Duodenal mucosa (tissue), 2 donors: ENCODE results near the gene HOXD11.

ENCODE experiments used
- H3K27ac ChIP-seq: one replicate; pipeline ENCODE4 v1.7.0; 2013; ENCODE audit warnings: low read depth, low read length
- H3K27me3 ChIP-seq, 2 donors: one replicate each; pipeline ENCODE4 v1.7.0; 2013; ENCODE audit warnings: low read length in 2 of 2, control low read depth in 1 of 2; ENCODE audit not compliant: insufficient read depth in 2 of 2, control insufficient read depth in 1 of 2
- H3K36me3 ChIP-seq, 2 donors: one replicate each; pipeline ENCODE4 v1.7.0; 2013; ENCODE audit warnings: low read length in 2 of 2, control low read depth in 1 of 2; ENCODE audit not compliant: insufficient read depth in 2 of 2, control insufficient read depth in 1 of 2
- H3K4me1 ChIP-seq, 2 donors: one replicate each; pipeline ENCODE4 v1.7.0; 2013; ENCODE audit warnings: low read length in 2 of 2, control low read depth in 1 of 2; ENCODE audit not compliant: insufficient read depth in 2 of 2, control insufficient read depth in 1 of 2
- H3K4me3 ChIP-seq, 2 donors: one replicate each; pipeline ENCODE4 v1.7.0; 2013; ENCODE audit warnings: low read length in 2 of 2, low read depth in 1 of 2
- H3K9ac ChIP-seq, 2 donors: one replicate each; pipeline ENCODE4 v1.7.0; 2013; ENCODE audit warnings: low read length in 2 of 2, low read depth in 1 of 2
- H3K9me3 ChIP-seq, 2 donors: one replicate each; pipeline ENCODE4 v1.7.0; 2013; ENCODE audit warnings: low read length in 2 of 2, control low read depth in 1 of 2; ENCODE audit not compliant: control insufficient read depth in 1 of 2

HOXD11 gene

GRCh38 chr2:176158855-176159662 lies 52.0 kb downstream of the HOXD11 start:
- H3K9me3 ChIP-seq, result no peaks in the 10 kb centered on the region
- H3K27me3 ChIP-seq, result peaks cover 90 to 92% of the 10 kb centered on the region in 2 donors
- no peaks in the 10 kb centered on the region for H3K36me3 ChIP-seq
- H3K9ac ChIP-seq, result no peak overlapping the region
- no peak overlapping the region for H3K27ac ChIP-seq
- H3K4me3 ChIP-seq, result no peak overlapping the region
- H3K4me1 ChIP-seq, result no peaks in the 10 kb centered on the region
